PFSK-1 (cell line): Measurements from ENCODE around the gene SF3A2.

Source experiments
- FOXP2 ChIP-seq: optimal IDR thresholded peaks from 2 replicates; pipeline ENCODE3; 2011; ENCODE audit warnings: borderline replicate concordance, control low read depth, inconsistent platforms; ENCODE audit not compliant: insufficient read depth; ENCODE audit errors: extremely low read length, extremely low read depth
- POLR2AphosphoS5 ChIP-seq: IDR thresholded peaks from 2 replicates; pipeline ENCODE4 v1.6.1; 2012; ENCODE audit warnings: low read depth, mild to moderate bottlenecking, control low read depth, low read length, moderate library complexity
- SIN3A ChIP-seq: IDR thresholded peaks from 2 replicates; pipeline ENCODE4 v1.6.1; 2012; ENCODE audit warnings: mild to moderate bottlenecking, low read length, moderate library complexity, borderline replicate concordance; ENCODE audit not compliant: insufficient read depth
- TAF1 ChIP-seq: IDR thresholded peaks from 2 replicates; pipeline ENCODE4 v1.6.1; 2012; ENCODE audit warnings: low read length, control low read depth, borderline replicate concordance; ENCODE audit not compliant: insufficient read depth
- TF ChIP-seq, protein P1 (sequence below), 2 experiments: IDR thresholded peaks; 2 replicates each; pipeline versions ENCODE4 v1.6.1 to v1.8.0; 2011 to 2012; ENCODE audit warnings: low read depth in 2 of 2, low read length in 2 of 2, control low read depth in 1 of 2, inconsistent platforms in 1 of 2, mild to moderate bottlenecking in 1 of 2, moderate library complexity in 1 of 2; ENCODE audit not compliant: insufficient read depth in 1 of 2

Gene SF3A2

DNA sequence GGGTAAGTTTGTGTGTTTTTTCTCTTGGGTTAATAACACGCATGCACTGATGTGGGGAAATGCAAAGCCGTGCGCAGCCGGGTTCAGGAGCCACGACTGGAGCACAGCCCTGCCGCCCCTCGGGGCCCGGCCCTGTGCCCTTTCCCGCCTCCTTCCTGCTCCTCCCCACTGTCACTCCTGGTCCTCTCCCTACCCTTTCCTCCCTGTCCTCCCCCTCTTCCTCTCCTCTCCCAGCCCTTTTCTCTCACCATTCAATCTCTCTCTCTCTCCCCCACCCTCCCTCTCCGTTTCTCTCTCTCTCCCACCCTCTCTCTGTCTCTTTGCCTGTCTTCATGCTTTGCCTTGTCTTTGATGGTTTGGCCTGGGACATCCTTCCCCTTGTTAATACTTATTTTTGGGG, 27.6 kb upstream of the SF3A2 start:
- no peak for TF ChIP-seq FOXP2

DNA sequence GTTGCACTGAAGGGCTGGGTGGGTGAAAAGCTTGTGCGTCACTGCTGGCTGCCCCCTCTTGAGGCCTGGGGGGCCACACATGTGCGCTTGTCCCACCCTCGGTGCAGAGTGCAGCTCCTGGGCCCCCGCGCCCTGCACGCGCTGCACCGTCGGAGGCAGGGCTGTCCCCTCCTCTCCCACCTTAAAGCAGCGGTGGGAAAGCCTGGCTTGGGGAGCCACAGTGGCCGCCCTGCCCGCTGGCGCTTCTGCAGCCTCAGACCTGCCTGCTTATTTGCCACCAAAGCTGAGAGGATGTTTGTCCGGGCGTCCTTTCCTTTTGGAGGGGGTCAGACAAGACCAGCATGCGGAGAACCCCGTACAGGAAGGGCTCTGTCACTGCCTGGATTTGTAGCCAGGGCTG, 27.2 kb upstream of the SF3A2 start:
- TF ChIP-seq, protein P1, sequence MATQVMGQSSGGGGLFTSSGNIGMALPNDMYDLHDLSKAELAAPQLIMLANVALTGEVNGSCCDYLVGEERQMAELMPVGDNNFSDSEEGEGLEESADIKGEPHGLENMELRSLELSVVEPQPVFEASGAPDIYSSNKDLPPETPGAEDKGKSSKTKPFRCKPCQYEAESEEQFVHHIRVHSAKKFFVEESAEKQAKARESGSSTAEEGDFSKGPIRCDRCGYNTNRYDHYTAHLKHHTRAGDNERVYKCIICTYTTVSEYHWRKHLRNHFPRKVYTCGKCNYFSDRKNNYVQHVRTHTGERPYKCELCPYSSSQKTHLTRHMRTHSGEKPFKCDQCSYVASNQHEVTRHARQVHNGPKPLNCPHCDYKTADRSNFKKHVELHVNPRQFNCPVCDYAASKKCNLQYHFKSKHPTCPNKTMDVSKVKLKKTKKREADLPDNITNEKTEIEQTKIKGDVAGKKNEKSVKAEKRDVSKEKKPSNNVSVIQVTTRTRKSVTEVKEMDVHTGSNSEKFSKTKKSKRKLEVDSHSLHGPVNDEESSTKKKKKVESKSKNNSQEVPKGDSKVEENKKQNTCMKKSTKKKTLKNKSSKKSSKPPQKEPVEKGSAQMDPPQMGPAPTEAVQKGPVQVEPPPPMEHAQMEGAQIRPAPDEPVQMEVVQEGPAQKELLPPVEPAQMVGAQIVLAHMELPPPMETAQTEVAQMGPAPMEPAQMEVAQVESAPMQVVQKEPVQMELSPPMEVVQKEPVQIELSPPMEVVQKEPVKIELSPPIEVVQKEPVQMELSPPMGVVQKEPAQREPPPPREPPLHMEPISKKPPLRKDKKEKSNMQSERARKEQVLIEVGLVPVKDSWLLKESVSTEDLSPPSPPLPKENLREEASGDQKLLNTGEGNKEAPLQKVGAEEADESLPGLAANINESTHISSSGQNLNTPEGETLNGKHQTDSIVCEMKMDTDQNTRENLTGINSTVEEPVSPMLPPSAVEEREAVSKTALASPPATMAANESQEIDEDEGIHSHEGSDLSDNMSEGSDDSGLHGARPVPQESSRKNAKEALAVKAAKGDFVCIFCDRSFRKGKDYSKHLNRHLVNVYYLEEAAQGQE (IDR thresholded peaks at IDR 0.05; ENCODE audit: insufficient read depth in 1 of 2, low read depth in 2 of 2, low read length in 2 of 2), result no peak
- no peak for TF ChIP-seq SIN3A
- no peak for TF ChIP-seq FOXP2

DNA sequence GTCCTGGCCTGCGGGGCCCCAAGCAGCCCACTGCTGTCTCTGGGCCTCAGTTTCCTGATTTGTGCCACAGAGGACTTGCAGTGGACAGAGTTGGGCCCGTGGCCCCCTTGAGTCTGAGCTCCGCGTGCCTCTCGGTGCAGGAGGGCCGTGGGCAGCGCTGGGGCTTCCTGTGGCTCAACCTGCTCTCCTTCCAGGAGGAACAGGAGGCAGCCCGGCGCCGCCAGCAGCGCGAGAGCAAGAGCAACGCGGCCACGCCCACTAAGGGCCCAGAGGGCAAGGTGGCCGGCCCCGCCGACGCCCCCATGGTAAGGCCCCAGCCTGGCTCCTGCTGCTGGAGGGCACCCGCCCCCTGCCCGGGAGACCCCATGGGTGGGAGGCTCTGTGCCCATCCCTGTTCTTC, 26.4 kb upstream of the SF3A2 start:
- TF ChIP-seq, protein P1 (IDR thresholded peaks at IDR 0.05; ENCODE audit: insufficient read depth in 1 of 2, low read depth in 2 of 2, low read length in 2 of 2), result no peak
- TF ChIP-seq SIN3A (no peak), POLR2AphosphoS5 (no peak), TAF1 (no peak), FOXP2 (no peak)

DNA sequence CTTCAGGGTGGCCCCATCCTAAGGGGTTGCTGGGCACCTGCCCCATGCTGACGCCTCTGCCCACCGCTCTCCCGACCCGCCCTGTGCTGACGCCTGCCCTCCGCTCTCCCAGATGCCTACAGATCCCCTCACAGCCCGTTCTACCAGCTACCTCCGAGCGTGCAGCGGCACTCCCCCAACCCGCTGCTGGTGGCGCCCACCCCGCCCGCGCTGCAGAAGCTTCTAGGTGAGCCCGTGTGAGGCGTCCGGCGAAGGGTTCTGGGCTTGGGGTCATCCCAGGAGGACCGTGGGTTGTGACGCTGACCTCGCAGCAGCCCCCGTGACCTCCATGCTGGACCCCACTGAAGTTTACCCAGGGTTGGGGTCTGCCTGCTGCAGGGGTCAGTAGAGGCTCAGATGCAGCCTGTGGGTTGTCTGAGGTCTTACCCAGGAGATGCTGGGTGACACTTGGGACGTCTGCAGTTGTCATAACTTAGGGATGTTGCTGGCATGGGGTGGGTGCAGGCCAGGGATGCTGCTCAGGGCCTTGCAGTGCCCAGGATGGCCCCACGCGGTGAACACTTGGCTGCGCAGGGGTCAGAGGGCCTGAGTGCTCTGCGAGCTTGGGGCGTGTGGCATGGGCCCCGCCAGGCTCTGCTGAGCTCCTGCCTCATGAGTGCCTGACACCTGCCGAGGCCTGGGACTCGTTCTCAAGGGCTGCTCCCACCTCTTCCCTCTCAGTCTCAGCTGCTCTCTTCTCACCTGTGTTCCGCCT, 25.5 kb upstream of the SF3A2 start:
- TF ChIP-seq FOXP2 (no peak), SIN3A (no peak), TAF1 (no peak), POLR2AphosphoS5 (no peak)
- TF ChIP-seq, protein P1 (IDR thresholded peaks at IDR 0.05; ENCODE audit: insufficient read depth in 1 of 2, low read depth in 2 of 2, low read length in 2 of 2), result no peak

DNA sequence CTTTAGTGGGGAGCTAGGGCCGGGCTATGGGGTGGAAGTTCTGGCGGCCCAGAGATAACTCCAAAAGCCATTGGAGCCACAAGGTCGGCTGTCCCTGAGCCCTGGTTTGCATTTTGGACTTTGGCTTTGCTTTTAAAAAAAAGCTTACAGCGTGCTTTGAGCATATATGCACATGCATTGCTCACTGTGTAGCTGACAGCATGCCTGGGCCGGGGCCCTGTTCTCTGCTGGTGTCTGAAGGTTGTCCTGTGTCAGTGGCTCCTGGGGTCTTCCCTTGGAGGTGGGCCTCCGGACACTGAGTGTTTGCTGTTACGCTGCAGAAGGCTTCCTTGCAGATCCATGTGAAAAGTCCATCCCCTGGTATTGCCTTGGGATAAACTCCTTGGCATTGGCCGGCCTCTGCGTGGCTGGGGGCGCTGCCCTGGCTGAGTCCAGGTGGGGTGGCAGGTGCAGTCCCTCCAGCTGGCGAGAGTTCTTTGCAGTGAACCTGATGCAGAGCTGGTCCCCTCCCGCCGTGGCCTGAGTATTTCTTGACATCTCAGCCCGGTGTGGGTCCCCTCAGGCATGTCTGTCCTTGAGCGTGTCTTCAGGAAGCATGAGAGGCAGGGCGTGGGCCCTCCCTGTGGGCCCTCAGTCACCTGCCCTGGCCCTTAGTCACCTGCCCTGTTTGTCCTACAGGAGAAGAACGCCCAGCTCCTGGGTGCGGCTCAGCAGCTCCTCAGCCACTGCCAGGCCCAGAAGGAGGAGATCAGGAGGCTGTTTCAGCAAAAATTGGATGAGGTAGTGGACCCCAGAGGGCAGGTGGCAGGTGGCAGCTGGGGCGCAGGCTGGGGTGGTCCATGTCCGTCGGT, 23.5 kb upstream of the SF3A2 start:
- TF ChIP-seq FOXP2 (no peak), SIN3A (no peak), POLR2AphosphoS5 (no peak), TAF1 (no peak)
- TF ChIP-seq, protein P1 (IDR thresholded peaks at IDR 0.05; ENCODE audit: insufficient read depth in 1 of 2, low read depth in 2 of 2, low read length in 2 of 2), result no peak
